HG03196 (cell line): Measurements from ENCODE around the gene TLCD3B.

Source experiments
- ATAC-seq: cut with Tn5 transposase; IDR thresholded peaks from one replicate; pipeline ENCODE4 v1.9.1; 2021; ENCODE audit not compliant: unreplicated experiment

The TLCD3B gene

GRCh38 chr16:29991571-29991904, 39.5 kb downstream of the TLCD3B start:
- no peak for ATAC-seq

GRCh38 chr16:29990883-29991570, 40.0 kb downstream of the TLCD3B start:
- ATAC-seq: no peak

- ATAC-seq: no peak
Measured at GRCh38 chr16:29990034-29990433, 41.0 kb downstream of the TLCD3B start.

GRCh38 chr16:29989111-29989858, 41.8 kb downstream of the TLCD3B start:
- no peak for ATAC-seq

- ATAC-seq: no peak
Measured at GRCh38 chr16:29988346-29989075, 42.6 kb downstream of the TLCD3B start.

GRCh38 chr16:29987371-29988085, 43.5 kb downstream of the TLCD3B start:
- no peak for ATAC-seq

- no peak for ATAC-seq
Measured at GRCh38 chr16:29986931-29987330, 44.1 kb downstream of the TLCD3B start.

GRCh38 chr16:29986231-29986630, 44.8 kb downstream of the TLCD3B start:
- no peak for ATAC-seq

GRCh38 chr16:29985271-29985811, 45.7 kb downstream of the TLCD3B start:
- ATAC-seq: no peak

GRCh38 chr16:29984764-29985147, 46.3 kb downstream of the TLCD3B start:
- no peak for ATAC-seq

- no peak for ATAC-seq
Measured at GRCh38 chr16:29984137-29984763, 46.8 kb downstream of the TLCD3B start.

- no peak for ATAC-seq
Measured at GRCh38 chr16:29983420-29984136, 47.5 kb downstream of the TLCD3B start.

- ATAC-seq: no peak
Measured at GRCh38 chr16:29982560-29983419, 48.3 kb downstream of the TLCD3B start.

- ATAC-seq: no peak
Measured at GRCh38 chr16:29978564-29979270, 52.4 kb downstream of the TLCD3B start.

GRCh38 chr16:29978081-29978480, 53.0 kb downstream of the TLCD3B start:
- ATAC-seq: no peak

- no peak for ATAC-seq
Measured at GRCh38 chr16:29977063-29977825, 53.8 kb downstream of the TLCD3B start.

GRCh38 chr16:29975811-29976511, 55.1 kb downstream of the TLCD3B start:
- no peak for ATAC-seq
